Stimulated activated CD8-positive, alpha-beta memory T cell treated with anti-CD3 and anti-CD28 coated beads, Interleukin-12 subunit alpha, Interleukin-12 subunit beta, amount 100 ng/mL, for 4 hours (primary cell): Measurements from ENCODE around the gene ZNF534.
"Not testable (repeated sequence)": the region's sequence is repeated elsewhere in the genome, so short reads cannot be mapped to it uniquely, and the experiment has no call there.

Experiments
- DNase-seq: peaks from one replicate; pipeline ENCODE4 v3.0.0-alpha.2; 2020; ENCODE audit warnings: low read depth

The ZNF534 gene

GRCh38 chr19:52498571-52498970 is 69.6 kb downstream of the ZNF534 start:
- DNase-seq, result no peak

GRCh38 chr19:52500474-52500873 is 71.5 kb downstream of the ZNF534 start:
- DNase-seq, result not testable (repeated sequence)

GRCh38 chr19:52500991-52501390 is 72.0 kb downstream of the ZNF534 start:
- not testable (repeated sequence) for DNase-seq
